NCI-H1436 (cell line): Measurements from ENCODE around the gene PITRM1.

Experiments used
- DNase-seq: peaks from one replicate; lab custom pipeline; 2025; lab: John Stamatoyannopoulos, UW

PITRM1 gene

GRCh38 chr10:3166496-3167290 is 5.9 kb downstream of the PITRM1 start:
- no peak for DNase-seq

GRCh38 chr10:3165196-3165595 is 7.4 kb downstream of the PITRM1 start:
- no peak for DNase-seq

GRCh38 chr10:3163879-3164278 is 8.7 kb downstream of the PITRM1 start:
- no peak for DNase-seq

GRCh38 chr10:3162533-3162932 is 10.0 kb downstream of the PITRM1 start:
- no peak for DNase-seq

- DNase-seq = no peak
Observed at GRCh38 chr10:3159152-3159551, 13.4 kb downstream of the PITRM1 start.

- DNase-seq = no peak
Observed at GRCh38 chr10:3154666-3155065, 17.9 kb downstream of the PITRM1 start.

- DNase-seq = no peak
Observed at GRCh38 chr10:3152566-3152935, 20.0 kb downstream of the PITRM1 start.

GRCh38 chr10:3151889-3152565 is 20.6 kb downstream of the PITRM1 start:
- no peak for DNase-seq

- no peak for DNase-seq
Observed at GRCh38 chr10:3150961-3151360, 21.6 kb downstream of the PITRM1 start.

- DNase-seq = no peak
Observed at GRCh38 chr10:3150366-3150765, 22.2 kb downstream of the PITRM1 start.

GRCh38 chr10:3149918-3150317 is 22.7 kb downstream of the PITRM1 start:
- no peak for DNase-seq

- no peak for DNase-seq
Observed at GRCh38 chr10:3148994-3149393, 23.6 kb downstream of the PITRM1 start.

- DNase-seq = no peak
Observed at GRCh38 chr10:3148041-3148440, 24.5 kb downstream of the PITRM1 start.

GRCh38 chr10:3147117-3147820 is 25.3 kb downstream of the PITRM1 start:
- DNase-seq = no peak

GRCh38 chr10:3146289-3146688 is 26.3 kb downstream of the PITRM1 start:
- no peak for DNase-seq

- DNase-seq = no peak
Observed at GRCh38 chr10:3145366-3145765, 27.2 kb downstream of the PITRM1 start.

- DNase-seq = no peak
Observed at GRCh38 chr10:3143791-3144434, 28.7 kb downstream of the PITRM1 start.

GRCh38 chr10:3143366-3143765 is 29.2 kb downstream of the PITRM1 start:
- DNase-seq = no peak

- DNase-seq = no peak
Observed at GRCh38 chr10:3142146-3142875, 30.3 kb downstream of the PITRM1 start.

GRCh38 chr10:3141351-3142005 is 31.1 kb downstream of the PITRM1 start:
- no peak for DNase-seq

GRCh38 chr10:3140280-3140679 is 32.3 kb downstream of the PITRM1 start:
- DNase-seq = no peak
